ENCODE results near the gene RRP1B. TPM values are rescaled to one million over a fixed set of nuclear protein-coding genes. Genes with fewer than 3 reads are reported as not detected.
"Not testable (repeated sequence)": the region's sequence is repeated elsewhere in the genome, so short reads cannot be mapped to it uniquely, and the experiment has no call there.

Gene RRP1B, protein sequence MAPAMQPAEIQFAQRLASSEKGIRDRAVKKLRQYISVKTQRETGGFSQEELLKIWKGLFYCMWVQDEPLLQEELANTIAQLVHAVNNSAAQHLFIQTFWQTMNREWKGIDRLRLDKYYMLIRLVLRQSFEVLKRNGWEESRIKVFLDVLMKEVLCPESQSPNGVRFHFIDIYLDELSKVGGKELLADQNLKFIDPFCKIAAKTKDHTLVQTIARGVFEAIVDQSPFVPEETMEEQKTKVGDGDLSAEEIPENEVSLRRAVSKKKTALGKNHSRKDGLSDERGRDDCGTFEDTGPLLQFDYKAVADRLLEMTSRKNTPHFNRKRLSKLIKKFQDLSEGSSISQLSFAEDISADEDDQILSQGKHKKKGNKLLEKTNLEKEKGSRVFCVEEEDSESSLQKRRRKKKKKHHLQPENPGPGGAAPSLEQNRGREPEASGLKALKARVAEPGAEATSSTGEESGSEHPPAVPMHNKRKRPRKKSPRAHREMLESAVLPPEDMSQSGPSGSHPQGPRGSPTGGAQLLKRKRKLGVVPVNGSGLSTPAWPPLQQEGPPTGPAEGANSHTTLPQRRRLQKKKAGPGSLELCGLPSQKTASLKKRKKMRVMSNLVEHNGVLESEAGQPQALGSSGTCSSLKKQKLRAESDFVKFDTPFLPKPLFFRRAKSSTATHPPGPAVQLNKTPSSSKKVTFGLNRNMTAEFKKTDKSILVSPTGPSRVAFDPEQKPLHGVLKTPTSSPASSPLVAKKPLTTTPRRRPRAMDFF
- total RNA-seq, result 10 to 100 TPM; 57.5 to 58.3 TPM

DNA sequence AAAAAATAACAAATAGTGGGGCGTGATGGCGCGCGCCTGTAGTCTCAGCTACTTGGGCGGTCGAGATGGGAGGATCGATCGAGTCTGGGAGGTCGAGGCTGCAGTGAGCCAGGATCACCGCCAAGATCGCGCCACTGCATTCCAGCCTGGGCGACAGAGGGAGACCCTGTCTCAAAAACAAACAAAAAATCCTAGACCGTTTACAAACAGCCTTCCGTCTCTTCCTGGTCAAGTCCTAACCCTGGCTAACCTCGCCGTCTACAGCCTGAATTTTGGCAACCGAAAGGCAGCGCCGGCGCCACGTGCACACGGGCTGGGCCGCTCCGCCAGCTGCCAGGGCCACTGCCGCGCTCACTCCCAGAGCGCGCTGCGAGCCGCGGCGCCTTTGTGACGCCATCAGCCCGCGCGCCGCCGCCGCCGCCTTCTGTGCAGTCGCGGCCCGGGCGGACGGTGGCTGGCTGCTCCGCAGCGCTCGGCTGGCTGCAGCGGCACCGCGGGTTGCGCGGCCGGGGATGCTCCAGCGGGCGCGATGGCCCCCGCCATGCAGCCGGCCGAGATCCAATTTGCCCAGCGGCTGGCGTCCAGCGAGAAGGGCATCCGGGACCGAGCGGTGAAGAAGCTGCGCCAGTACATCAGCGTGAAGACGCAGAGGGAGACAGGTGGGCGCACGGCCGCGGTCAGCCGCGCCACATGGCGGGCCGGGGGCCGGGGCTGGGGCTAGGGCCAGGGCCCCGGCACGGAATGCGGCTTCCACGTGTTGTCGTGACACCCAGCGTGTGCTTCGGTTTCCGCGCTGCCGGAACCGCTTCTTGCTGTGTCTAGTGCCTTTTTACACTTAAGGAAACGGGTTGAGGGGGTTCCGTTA lies at the start of gene RRP1B, which contains the start of gene HSF2BP:
TSS of gene RRP1B (plus strand) at position 425 of the 865 bp plus-strand sequence. CDS start at position 530, 105 bp downstream.
TSS of gene HSF2BP (minus strand) at position 353 of the 865 bp plus-strand sequence. CDS start 1,392 bp downstream, outside the sequence.
- Mint-ChIP-seq H3K9me3 (ENCODE audit: insufficient read depth) (no peaks in the 10 kb centered on the region), H3K4me3 (peak within 1 kb of the TSS; percentile 97), H3K4me1 (ENCODE audit: low read depth) (peaks cover 50% of the 10 kb centered on the region), H3K27me3 (ENCODE audit: low read depth) (no peaks in the 10 kb centered on the region), H3K27ac (peak within 1 kb of the TSS; percentile 98), H3K36me3 (ENCODE audit: low read depth) (peaks cover 33% of the 10 kb centered on the region)
- DNase-seq (peak; percentile 84), ATAC-seq (peak; percentile 94)
- ChIA-PET POLR2A (interaction anchor here (0.5 to 1.0 kb wide), 5 partner anchors 14 to 731 kb away, joined by 3 read pairs; no protein-coding TSS in a partner anchor), CTCF (no interaction called here)

DNA sequence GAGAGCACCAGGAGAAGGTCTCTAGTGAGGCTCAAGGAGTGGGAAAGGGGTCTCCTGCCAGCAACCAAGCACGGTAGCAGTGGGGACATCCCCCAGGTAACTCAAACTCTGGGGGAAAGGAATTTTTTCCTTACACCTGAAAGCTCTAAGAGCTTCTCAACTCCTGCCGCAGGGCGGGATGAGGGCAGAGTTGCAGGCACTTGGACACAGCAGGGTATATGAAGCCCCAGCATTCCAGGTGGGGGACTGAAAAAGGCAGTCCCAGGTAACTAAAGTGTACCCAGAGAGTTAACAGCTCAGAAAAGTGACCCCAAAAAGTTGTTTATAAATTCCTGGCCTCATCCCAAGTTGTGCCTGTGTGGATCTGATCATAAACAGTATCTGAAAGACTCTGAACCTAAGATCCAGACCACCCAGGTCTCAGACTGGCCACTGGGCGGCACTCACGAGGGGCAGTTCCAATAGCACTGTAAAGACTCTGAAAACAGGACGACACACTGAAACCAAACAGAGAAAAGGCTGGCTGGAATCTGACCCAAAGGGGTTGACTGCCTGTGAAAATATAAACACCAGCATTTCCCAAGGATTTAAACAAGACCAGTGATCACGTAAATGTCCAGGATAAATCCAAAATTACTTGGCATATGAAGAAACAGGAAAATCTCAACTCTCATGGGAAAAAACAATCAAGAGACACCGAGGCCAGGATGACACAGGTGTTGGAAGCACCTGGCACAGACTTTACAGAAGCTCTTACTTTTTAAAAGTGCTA lies 47.6 kb upstream of the RRP1B start:
- H3K27ac Mint-ChIP-seq, result no peak overlapping the region
- no peaks in the 10 kb centered on the region for H3K9me3 Mint-ChIP-seq (ENCODE audit: insufficient read depth)
- DNase-seq, result peak; percentile 37
- no peaks in the 10 kb centered on the region for H3K36me3 Mint-ChIP-seq (ENCODE audit: low read depth)
- H3K4me1 Mint-ChIP-seq (ENCODE audit: low read depth), result peaks cover 10% of the 10 kb centered on the region
- no peak for ATAC-seq
- CTCF ChIA-PET, result interaction anchor here (0.6 to 2.6 kb wide), 6 partner anchors 10 to 44 kb away, joined by 3 to 11 read pairs (median 4); no protein-coding TSS in a partner anchor
- H3K4me3 Mint-ChIP-seq, result no peak overlapping the region
- POLR2A ChIA-PET, result interaction anchor here (0.6 kb wide), 1 partner anchor 101 kb away, joined by 5 read pairs; no protein-coding TSS in a partner anchor
- H3K27me3 Mint-ChIP-seq (ENCODE audit: low read depth), result peaks cover 5% of the 10 kb centered on the region

DNA sequence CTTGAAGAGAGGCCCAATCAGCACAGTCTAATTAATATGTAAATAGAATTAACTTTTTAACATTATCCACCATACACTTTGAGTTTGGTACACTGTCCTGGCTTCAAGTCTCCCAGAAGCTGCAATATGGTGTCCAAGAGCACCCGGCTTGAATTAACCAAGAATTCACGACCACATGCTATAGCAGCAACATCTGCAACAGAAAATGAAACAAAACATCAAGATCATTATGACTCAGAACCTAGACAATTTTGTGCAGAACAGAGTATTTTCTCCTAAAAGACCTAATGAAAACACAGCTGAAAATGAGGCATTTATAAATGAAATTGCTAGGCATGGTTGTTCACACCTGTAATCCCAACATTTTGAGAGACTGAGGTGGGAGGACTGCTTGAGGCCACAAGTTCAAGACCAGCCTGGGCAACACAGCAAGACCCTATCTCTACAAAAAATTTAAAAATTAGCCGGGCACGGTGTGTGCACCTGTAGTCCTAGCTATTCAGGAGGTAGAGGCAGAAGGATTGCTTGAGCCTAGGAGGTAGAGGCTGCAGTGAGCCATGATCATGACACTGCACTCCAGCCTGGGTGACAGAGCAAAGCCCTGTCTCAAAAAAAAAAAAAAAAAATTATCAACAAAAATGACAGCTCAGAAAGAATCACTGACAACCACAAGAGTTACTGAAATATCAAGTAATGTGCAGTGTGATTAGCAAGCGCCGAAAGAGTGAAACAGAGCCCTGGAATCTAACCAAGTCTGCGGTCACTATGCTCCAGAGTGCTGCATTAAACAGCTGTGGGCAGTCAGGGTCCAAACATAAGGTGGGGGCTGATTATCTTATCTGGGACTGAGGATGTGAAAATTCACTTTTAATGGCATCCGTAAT lies 45.4 kb upstream of the RRP1B start:
- ATAC-seq (peak; percentile 36), DNase-seq (no peak)
- ChIA-PET POLR2A (interaction anchor here (0.7 kb wide), 1 partner anchor 645 kb away, joined by 3 read pairs; no protein-coding TSS in a partner anchor), CTCF (interaction anchor here (1.5 to 2.6 kb wide), 2 partner anchors 12 to 32 kb away, joined by 7 to 11 read pairs; no protein-coding TSS in a partner anchor)
- H3K27ac Mint-ChIP-seq, result no peak overlapping the region
- no peaks in the 10 kb centered on the region for H3K27me3 Mint-ChIP-seq (ENCODE audit: low read depth)
- H3K4me1 Mint-ChIP-seq (ENCODE audit: low read depth), result peaks cover 10% of the 10 kb centered on the region
- H3K9me3 Mint-ChIP-seq (ENCODE audit: insufficient read depth), result no peaks in the 10 kb centered on the region
- no peak overlapping the region for H3K4me3 Mint-ChIP-seq
- no peaks in the 10 kb centered on the region for H3K36me3 Mint-ChIP-seq (ENCODE audit: low read depth)

DNA sequence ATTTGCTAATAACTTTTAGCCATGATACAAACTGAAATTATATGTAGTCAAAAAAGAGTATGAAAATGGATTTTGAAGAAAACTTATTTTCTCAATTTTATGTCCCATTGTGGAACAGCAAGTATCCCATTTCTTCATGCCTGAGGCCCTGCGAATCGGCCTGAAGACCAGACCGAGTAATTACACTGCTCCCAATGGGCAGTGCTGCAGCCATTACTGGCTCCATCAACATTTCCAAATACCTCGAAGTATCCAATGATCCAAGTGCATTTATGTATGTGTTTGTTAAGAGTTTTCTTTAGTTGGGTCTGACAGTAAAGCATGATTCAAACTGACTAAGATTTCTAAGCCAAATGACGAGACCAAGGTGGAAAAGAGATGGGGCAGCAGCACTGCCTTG lies 44.5 kb upstream of the RRP1B start:
- Mint-ChIP-seq H3K27me3 (ENCODE audit: low read depth) (no peaks in the 10 kb centered on the region), H3K27ac (no peak overlapping the region), H3K4me3 (no peak overlapping the region), H3K4me1 (ENCODE audit: low read depth) (peaks cover 10% of the 10 kb centered on the region), H3K9me3 (ENCODE audit: insufficient read depth) (no peaks in the 10 kb centered on the region), H3K36me3 (ENCODE audit: low read depth) (peaks cover under 1% of the 10 kb centered on the region)
- ChIA-PET POLR2A (no interaction called here), CTCF (no interaction called here)
- ATAC-seq (no peak), DNase-seq (no peak)

DNA sequence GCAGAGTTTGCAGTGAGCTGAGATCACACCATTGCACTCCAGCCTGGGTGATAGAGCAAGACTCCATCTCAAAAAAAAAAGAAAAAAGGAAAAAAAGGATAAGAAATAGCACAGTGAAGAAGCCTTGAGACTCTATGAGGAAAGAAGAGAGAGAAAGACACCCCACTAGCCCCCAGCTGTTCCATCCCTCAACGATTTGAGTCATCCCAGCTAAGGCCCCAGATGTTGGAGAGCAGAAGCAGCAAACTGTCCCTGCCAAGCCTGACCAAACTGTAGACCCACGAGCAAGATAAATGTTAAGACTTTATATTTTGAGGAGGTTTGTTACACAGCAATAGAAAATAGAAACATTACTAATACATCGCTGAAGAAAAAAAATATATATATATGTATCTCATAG lies 42.5 kb upstream of the RRP1B start:
- H3K36me3 Mint-ChIP-seq (ENCODE audit: low read depth); CTCF ChIA-PET; DNase-seq; H3K27ac Mint-ChIP-seq; ATAC-seq; H3K27me3 Mint-ChIP-seq (ENCODE audit: low read depth); H3K4me3 Mint-ChIP-seq; H3K9me3 Mint-ChIP-seq (ENCODE audit: insufficient read depth); POLR2A ChIA-PET: not testable (repeated sequence)
- peaks cover 17% of the 10 kb centered on the region for H3K4me1 Mint-ChIP-seq (ENCODE audit: low read depth)

DNA sequence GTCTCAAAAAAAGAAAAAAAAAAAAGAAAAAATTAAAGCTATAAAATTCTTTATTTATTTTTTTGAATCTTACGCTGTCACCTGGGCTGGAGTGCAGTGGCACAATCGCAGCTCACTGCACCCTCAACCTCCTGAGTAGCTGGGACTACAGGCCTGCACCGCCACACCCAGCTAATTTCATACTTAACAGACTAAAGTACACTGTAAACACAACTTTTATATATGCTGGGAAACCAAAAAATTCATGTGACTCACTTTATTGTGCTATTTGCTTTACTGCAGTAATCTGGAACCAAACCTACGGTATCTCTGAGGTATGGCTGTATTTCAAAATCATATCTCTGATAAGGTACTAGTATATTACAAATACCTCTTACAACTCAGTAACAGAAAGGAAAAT lies 40.4 kb upstream of the RRP1B start:
- POLR2A ChIA-PET, result interaction anchor here (0.6 kb wide), 1 partner anchor 10 kb away, joined by 3 read pairs; no protein-coding TSS in a partner anchor

DNA sequence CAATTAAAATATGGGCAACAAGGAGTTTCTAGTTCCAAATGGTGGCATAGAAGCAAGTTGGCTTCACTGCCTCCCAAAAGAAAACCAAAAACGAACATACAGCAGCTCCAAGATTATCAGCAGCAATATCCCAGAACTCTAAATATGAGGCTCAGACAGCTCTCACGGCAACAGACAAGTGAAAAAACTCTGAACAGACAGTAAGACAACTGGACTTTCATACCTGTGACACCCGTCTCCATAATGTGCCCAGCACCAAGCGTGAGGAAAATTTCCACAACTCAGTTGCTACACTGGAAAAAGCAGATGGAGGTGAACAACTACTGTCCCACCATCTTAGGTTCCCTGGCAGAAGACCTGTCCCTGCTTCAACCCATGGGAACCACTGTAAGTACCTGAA lies 40.0 kb upstream of the RRP1B start:
- Mint-ChIP-seq H3K9me3 (ENCODE audit: insufficient read depth) (no peaks in the 10 kb centered on the region), H3K4me3 (no peak overlapping the region), H3K27ac (no peak overlapping the region), H3K36me3 (ENCODE audit: low read depth) (peaks cover 5% of the 10 kb centered on the region), H3K4me1 (ENCODE audit: low read depth) (peaks cover 7% of the 10 kb centered on the region), H3K27me3 (ENCODE audit: low read depth) (peaks cover 7% of the 10 kb centered on the region)
- DNase-seq (no peak), ATAC-seq (no peak)
- ChIA-PET CTCF (no interaction called here), POLR2A (interaction anchor here (0.6 kb wide), 1 partner anchor 9 kb away, joined by 3 read pairs; no protein-coding TSS in a partner anchor)

More for the DNA sequence above, 40.4 kb upstream of the RRP1B start:
- Mint-ChIP-seq H3K27ac (no peak overlapping the region), H3K27me3 (ENCODE audit: low read depth) (peaks cover 7% of the 10 kb centered on the region), H3K4me3 (no peak overlapping the region), H3K36me3 (ENCODE audit: low read depth) (peaks cover 5% of the 10 kb centered on the region), H3K4me1 (ENCODE audit: low read depth) (peaks cover 8% of the 10 kb centered on the region), H3K9me3 (ENCODE audit: insufficient read depth) (no peaks in the 10 kb centered on the region)
- ATAC-seq (no peak), DNase-seq (no peak)
- CTCF ChIA-PET, result no interaction called here

DNA sequence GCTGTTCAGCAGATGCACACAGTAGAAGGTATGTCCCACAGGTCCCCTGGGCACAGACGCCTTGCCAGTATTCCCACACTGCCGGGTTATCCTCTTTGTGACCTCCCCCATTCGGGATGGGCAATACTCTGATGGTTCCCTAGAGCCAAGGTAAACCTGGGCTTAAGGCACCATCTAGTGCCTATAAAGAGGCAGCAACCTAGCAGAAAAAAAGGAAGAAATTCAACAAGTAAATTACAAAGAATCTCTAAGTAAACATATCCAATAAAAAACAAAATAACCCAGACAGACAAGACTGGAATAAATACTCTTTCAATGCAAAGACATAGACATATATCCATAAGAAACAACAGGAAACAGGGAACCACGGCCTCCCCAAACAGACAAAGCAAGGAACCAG lies 39.5 kb upstream of the RRP1B start:
- POLR2A ChIA-PET, result no interaction called here
- CTCF ChIA-PET, result no interaction called here
- ATAC-seq (no peak), DNase-seq (no peak)
- no peak overlapping the region for H3K27ac Mint-ChIP-seq
- H3K27me3 Mint-ChIP-seq (ENCODE audit: low read depth), result peaks cover 7% of the 10 kb centered on the region
- H3K4me1 Mint-ChIP-seq (ENCODE audit: low read depth), result peaks cover 7% of the 10 kb centered on the region
- H3K9me3 Mint-ChIP-seq (ENCODE audit: insufficient read depth), result no peaks in the 10 kb centered on the region
- no peak overlapping the region for H3K4me3 Mint-ChIP-seq
- H3K36me3 Mint-ChIP-seq (ENCODE audit: low read depth), result peaks cover 5% of the 10 kb centered on the region

DNA sequence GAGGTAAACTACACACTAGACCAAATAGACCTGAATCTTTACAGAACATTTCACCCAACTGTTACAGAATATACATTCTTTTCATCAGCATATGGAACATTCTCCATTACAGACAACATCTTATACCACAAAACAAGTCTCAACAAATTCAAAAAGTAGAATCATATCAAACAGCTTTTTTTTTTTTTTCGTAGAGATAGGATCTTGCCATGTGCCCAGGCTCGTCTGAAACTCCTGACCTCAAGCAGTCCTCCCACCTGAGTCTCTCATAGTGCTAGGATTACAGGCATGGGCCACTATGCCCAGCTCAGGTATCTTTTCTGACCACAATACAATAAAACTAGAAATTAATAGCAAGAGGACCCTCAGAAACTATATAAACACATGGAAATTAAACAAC lies 36.6 kb upstream of the RRP1B start:
- H3K27me3 Mint-ChIP-seq (ENCODE audit: low read depth), result peaks cover 11% of the 10 kb centered on the region
- H3K4me1 Mint-ChIP-seq (ENCODE audit: low read depth), result peaks cover 7% of the 10 kb centered on the region
- H3K4me3 Mint-ChIP-seq, result no peak overlapping the region
- no peak for ATAC-seq
- H3K36me3 Mint-ChIP-seq (ENCODE audit: low read depth), result peaks cover 5% of the 10 kb centered on the region
- no peak overlapping the region for H3K27ac Mint-ChIP-seq
- no peaks in the 10 kb centered on the region for H3K9me3 Mint-ChIP-seq (ENCODE audit: insufficient read depth)
- DNase-seq, result no peak
- ChIA-PET POLR2A (no interaction called here), CTCF (interaction anchor here (1.1 kb wide), 1 partner anchor 12 kb away, joined by 3 read pairs; no protein-coding TSS in a partner anchor)

DNA sequence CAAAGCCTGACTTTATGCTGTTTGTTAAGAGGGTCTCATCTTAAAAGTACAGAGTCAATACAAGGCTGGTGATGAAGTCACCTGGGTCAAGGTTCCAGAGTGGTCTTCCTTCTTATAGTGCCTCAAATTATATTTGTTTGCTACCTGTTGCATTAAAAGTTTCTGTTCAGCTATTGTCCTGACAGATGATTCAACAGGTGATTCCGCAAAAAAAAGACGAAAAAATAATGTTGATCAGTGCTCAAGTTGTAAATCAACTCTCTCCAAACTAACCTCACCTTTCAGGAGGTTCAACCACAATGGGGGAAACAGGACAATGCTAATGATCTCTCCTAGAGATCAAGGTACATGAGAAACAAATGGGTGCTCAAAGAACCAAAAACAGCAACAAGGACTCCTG lies 35.8 kb upstream of the RRP1B start:
- peaks cover 7% of the 10 kb centered on the region for H3K4me1 Mint-ChIP-seq (ENCODE audit: low read depth)
- ChIA-PET POLR2A (no interaction called here), CTCF (interaction anchor here (1.5 kb wide), 1 partner anchor 22 kb away, joined by 4 read pairs; no protein-coding TSS in a partner anchor)
- no peak overlapping the region for H3K4me3 Mint-ChIP-seq
- ATAC-seq (no peak), DNase-seq (no peak)
- H3K27ac Mint-ChIP-seq, result no peak overlapping the region
- H3K36me3 Mint-ChIP-seq (ENCODE audit: low read depth), result peaks cover 5% of the 10 kb centered on the region
- no peaks in the 10 kb centered on the region for H3K9me3 Mint-ChIP-seq (ENCODE audit: insufficient read depth)
- peaks cover 11% of the 10 kb centered on the region for H3K27me3 Mint-ChIP-seq (ENCODE audit: low read depth)

Measured in activated CD8-positive, alpha-beta T cell treated with anti-CD3 and anti-CD28 coated beads, Interleukin-2, amount 10 ng/mL, durations not matched to agents 7 days and 5 days (primary cell).